MM.1S (cell line): ENCODE measurements around the gene AGBL4.

Experiments used
- DNase-seq: peaks from one replicate; pipeline ENCODE4 v3.0.0-alpha.2; 2015
- H2AFZ ChIP-seq: fragments of 300-600 bp; sonication (generic); 2 replicates; pipeline ENCODE4 v1.6.0; 2016; ENCODE audit warnings: antibody characterized with exemption, low read length
- H3F3A ChIP-seq: fragments of 300-600 bp; sonication (generic); 2 replicates; pipeline ENCODE4 v1.6.1; 2016; ENCODE audit warnings: mild to moderate bottlenecking, antibody characterized with exemption, low read length, moderate library complexity, mixed read lengths; ENCODE audit not compliant: insufficient read depth
- H3K27ac ChIP-seq: fragments of 300-600 bp; sonication (generic); 2 replicates; pipeline ENCODE4 v1.5.1; 2016; ENCODE audit warnings: mild to moderate bottlenecking, low read length
- H3K27me3 ChIP-seq: fragments of 300-600 bp; sonication (generic); replicated peaks from 2 replicates; pipeline ENCODE4 v1.6.0; 2016; ENCODE audit warnings: low read length; ENCODE audit not compliant: insufficient read depth
- H3K36me3 ChIP-seq: fragments of 300-600 bp; sonication (generic); replicated peaks from 2 replicates; pipeline ENCODE4 v1.6.1; 2016; ENCODE audit warnings: mild to moderate bottlenecking, low read length, mixed read lengths; ENCODE audit not compliant: insufficient read depth
- H3K4me1 ChIP-seq: fragments of 300-600 bp; sonication (generic); 2 replicates; pipeline ENCODE4 v1.6.1; 2016; ENCODE audit warnings: low read length, mixed read lengths
- H3K4me2 ChIP-seq: fragments of 300-600 bp; sonication (generic); 2 replicates; pipeline ENCODE4 v1.6.0; 2016; ENCODE audit warnings: low read depth, low read length
- H3K4me3 ChIP-seq: fragments of 300-600 bp; sonication (generic); 2 replicates; pipeline ENCODE4 v1.5.1; 2016; ENCODE audit warnings: low read length, mixed read lengths
- H3K79me2 ChIP-seq: fragments of 300-600 bp; sonication (generic); 2 replicates; pipeline ENCODE4 v1.6.1; 2016; ENCODE audit warnings: mixed run types, low read length, mixed read lengths
- H3K9ac ChIP-seq: fragments of 300-600 bp; sonication (generic); 2 replicates; pipeline ENCODE4 v1.6.1; 2016; ENCODE audit warnings: low read length, mixed read lengths
- H3K9me2 ChIP-seq: fragments of 300-600 bp; sonication (generic); replicated peaks from 2 replicates; pipeline ENCODE4 v1.6.1; 2016; ENCODE audit warnings: mild to moderate bottlenecking, low read length, mixed read lengths; ENCODE audit not compliant: insufficient read depth
- H3K9me3 ChIP-seq: fragments of 300-600 bp; sonication (generic); replicated peaks from 2 replicates; pipeline ENCODE4 v1.6.1; 2016; ENCODE audit warnings: mild to moderate bottlenecking, low read length, mixed read lengths; ENCODE audit not compliant: insufficient read depth
- H4K20me1 ChIP-seq: fragments of 300-600 bp; sonication (generic); 2 replicates; pipeline ENCODE4 v1.6.1; 2016; ENCODE audit warnings: mild to moderate bottlenecking, low read length, moderate library complexity, mixed read lengths; ENCODE audit not compliant: insufficient read depth
- EZH2 ChIP-seq: fragments of 300-600 bp; sonication (generic); optimal IDR thresholded peaks from 2 replicates; pipeline ENCODE3; 2017; ENCODE audit warnings: low read depth, mild to moderate bottlenecking, antibody characterized with exemption, low read length, mixed read lengths
- EZH2phosphoT487 ChIP-seq: fragments of 300-600 bp; sonication (generic); IDR thresholded peaks from 2 replicates; pipeline ENCODE4 v1.6.1; 2018; ENCODE audit warnings: antibody characterized with exemption, low read length
- TF ChIP-seq, protein P1 (sequence below): fragments of 300-600 bp; sonication (generic); IDR thresholded peaks from 2 replicates; pipeline ENCODE4 v1.5.1; 2016; ENCODE audit warnings: antibody characterized with exemption, low read length, mixed read lengths

AGBL4 gene

DNA sequence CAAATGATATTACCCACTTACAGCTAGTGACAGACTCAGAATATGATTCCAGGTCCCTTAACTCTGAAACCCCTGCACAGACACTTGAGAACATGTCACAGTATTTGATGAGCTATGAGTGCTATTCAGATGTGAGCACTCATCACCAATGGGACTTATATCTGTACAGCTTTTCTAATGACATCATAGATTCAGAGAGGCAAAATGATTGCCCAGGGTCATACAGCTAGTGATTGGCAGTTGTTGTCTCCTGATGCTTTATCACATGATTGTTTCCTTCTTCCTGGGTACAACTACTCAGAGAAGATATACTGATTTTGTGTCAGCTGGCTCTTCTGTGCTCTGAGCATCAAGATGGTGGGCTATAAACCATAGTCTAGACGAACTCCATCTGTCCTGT is 819.0 kb downstream of the AGBL4 start:
- Histone ChIP-seq H3K79me2 (no peaks in the 10 kb centered on the region), H3F3A (no peaks in the 10 kb centered on the region)
- no peak for DNase-seq

DNA sequence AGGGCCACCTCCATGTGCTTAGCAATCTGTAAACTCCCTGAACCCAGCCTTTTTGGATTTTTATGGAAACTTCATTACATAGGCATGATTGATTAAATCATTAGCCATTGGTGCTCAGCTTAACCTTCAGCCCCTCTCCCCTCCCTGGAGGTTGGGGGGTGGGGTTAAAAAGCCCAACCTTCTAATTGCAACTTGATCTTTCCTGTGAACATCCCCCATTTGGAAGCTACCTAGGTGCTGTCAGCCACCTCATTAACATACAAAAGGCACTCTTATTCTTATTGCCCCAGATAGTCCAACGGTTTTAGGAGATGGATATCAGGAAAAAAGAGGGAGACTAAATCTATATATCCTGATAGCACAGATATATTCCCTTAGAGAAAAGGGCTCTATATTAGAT is 823.0 kb downstream of the AGBL4 start:
- H3K79me2 ChIP-seq = no peaks in the 10 kb centered on the region
- H3K4me2 ChIP-seq = no peak overlapping the region
- no peak overlapping the region for H3K9ac ChIP-seq
- no peaks in the 10 kb centered on the region for H3F3A ChIP-seq
- no peaks in the 10 kb centered on the region for H4K20me1 ChIP-seq
- H3K4me1 ChIP-seq = no peaks in the 10 kb centered on the region
- no peak overlapping the region for H3K4me3 ChIP-seq
- no peaks in the 10 kb centered on the region for H3K27me3 ChIP-seq
- H3K9me2 ChIP-seq = no peaks in the 10 kb centered on the region
- H2AFZ ChIP-seq = no peak overlapping the region
- DNase-seq = no peak
- no peak overlapping the region for H3K27ac ChIP-seq
- no peak for TF ChIP-seq EZH2
- TF ChIP-seq EZH2phosphoT487 = no peak
- TF ChIP-seq, protein P1, sequence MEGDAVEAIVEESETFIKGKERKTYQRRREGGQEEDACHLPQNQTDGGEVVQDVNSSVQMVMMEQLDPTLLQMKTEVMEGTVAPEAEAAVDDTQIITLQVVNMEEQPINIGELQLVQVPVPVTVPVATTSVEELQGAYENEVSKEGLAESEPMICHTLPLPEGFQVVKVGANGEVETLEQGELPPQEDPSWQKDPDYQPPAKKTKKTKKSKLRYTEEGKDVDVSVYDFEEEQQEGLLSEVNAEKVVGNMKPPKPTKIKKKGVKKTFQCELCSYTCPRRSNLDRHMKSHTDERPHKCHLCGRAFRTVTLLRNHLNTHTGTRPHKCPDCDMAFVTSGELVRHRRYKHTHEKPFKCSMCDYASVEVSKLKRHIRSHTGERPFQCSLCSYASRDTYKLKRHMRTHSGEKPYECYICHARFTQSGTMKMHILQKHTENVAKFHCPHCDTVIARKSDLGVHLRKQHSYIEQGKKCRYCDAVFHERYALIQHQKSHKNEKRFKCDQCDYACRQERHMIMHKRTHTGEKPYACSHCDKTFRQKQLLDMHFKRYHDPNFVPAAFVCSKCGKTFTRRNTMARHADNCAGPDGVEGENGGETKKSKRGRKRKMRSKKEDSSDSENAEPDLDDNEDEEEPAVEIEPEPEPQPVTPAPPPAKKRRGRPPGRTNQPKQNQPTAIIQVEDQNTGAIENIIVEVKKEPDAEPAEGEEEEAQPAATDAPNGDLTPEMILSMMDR = no peak
- H3K36me3 ChIP-seq = no peaks in the 10 kb centered on the region
- no peaks in the 10 kb centered on the region for H3K9me3 ChIP-seq

More for the DNA sequence above, 819.0 kb downstream of the AGBL4 start:
- no peaks in the 10 kb centered on the region for H3K4me1 ChIP-seq
- H3K9me2 ChIP-seq = no peaks in the 10 kb centered on the region
- no peak overlapping the region for H3K4me2 ChIP-seq
- no peaks in the 10 kb centered on the region for H3K27me3 ChIP-seq
- no peaks in the 10 kb centered on the region for H3K36me3 ChIP-seq
- no peak overlapping the region for H3K27ac ChIP-seq
- no peak overlapping the region for H3K4me3 ChIP-seq
- H2AFZ ChIP-seq = no peak overlapping the region
- H3K9ac ChIP-seq = no peak overlapping the region
- TF ChIP-seq EZH2 (no peak), EZH2phosphoT487 (no peak)
- TF ChIP-seq, protein P1 = no peak
- H3K9me3 ChIP-seq = no peaks in the 10 kb centered on the region
- H4K20me1 ChIP-seq = no peaks in the 10 kb centered on the region

DNA sequence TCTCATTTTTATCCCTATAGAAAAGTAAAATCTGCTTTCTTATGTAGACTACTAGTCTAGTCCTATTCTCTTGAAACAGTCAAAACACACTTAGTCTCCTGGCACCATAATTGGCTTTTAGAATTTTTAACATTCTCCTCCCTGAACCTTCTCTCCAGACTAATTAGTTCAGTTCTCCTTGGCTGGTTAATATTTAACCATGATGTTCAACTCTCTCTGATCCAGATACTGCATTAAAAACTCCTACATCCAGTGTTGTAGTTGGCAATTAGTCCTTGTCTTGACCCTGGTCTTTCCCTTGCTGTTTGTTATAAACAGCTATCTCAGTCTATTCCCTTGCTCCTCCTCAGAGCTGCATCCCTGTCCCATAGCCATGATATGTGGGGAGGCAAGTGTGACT is 824.2 kb downstream of the AGBL4 start:
- H4K20me1 ChIP-seq = no peaks in the 10 kb centered on the region
- no peaks in the 10 kb centered on the region for H3K36me3 ChIP-seq
- no peaks in the 10 kb centered on the region for H3K9me3 ChIP-seq
- H3K4me3 ChIP-seq = no peak overlapping the region
- DNase-seq = no peak
- TF ChIP-seq EZH2 (no peak), EZH2phosphoT487 (no peak)
- TF ChIP-seq, protein P1 = no peak
- H3K9ac ChIP-seq = no peak overlapping the region
- H3K27me3 ChIP-seq = no peaks in the 10 kb centered on the region
- no peaks in the 10 kb centered on the region for H3K9me2 ChIP-seq
- H3K4me1 ChIP-seq = no peaks in the 10 kb centered on the region
- H3K27ac ChIP-seq = no peak overlapping the region
- H2AFZ ChIP-seq = no peak overlapping the region
- no peak overlapping the region for H3K4me2 ChIP-seq
- H3F3A ChIP-seq = no peaks in the 10 kb centered on the region
- H3K79me2 ChIP-seq = no peaks in the 10 kb centered on the region

DNA sequence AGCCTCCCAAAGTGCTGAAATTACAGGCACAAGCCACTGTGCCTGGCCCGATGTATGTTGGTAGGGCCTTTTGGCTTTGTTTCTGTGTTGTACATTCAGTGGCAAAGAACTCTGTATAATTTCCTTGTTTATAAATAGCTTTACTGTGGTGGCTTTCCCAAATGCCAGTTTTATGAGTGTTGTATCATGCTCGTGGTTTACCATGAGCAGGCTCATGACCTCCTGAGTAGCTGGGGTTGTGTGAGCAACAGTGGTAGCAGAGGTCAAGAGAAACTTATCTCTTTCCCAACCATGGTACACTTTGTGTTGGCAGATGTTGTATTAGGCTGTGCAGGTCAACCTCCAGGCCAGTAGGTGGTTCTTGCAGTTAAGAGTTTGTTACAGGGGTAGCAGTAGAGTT is 826.7 kb downstream of the AGBL4 start:
- TF ChIP-seq EZH2phosphoT487 = no peak
- TF ChIP-seq EZH2 = no peak
- TF ChIP-seq, protein P1 = no peak
- H3K4me1 ChIP-seq = no peaks in the 10 kb centered on the region
- H3K9me2 ChIP-seq = no peaks in the 10 kb centered on the region
- no peaks in the 10 kb centered on the region for H4K20me1 ChIP-seq
- H3K27ac ChIP-seq = no peak overlapping the region
- H3K4me2 ChIP-seq = no peak overlapping the region
- no peak for DNase-seq
- no peaks in the 10 kb centered on the region for H3K36me3 ChIP-seq
- H2AFZ ChIP-seq = no peak overlapping the region
- H3K9me3 ChIP-seq = no peaks in the 10 kb centered on the region
- H3F3A ChIP-seq = no peaks in the 10 kb centered on the region
- no peak overlapping the region for H3K9ac ChIP-seq
- no peaks in the 10 kb centered on the region for H3K79me2 ChIP-seq
- no peaks in the 10 kb centered on the region for H3K27me3 ChIP-seq
- no peak overlapping the region for H3K4me3 ChIP-seq
